ENCODE data around the gene HNRNPUL2. TPM values are rescaled to one million over a fixed set of nuclear protein-coding genes. Genes with fewer than 3 reads are reported as not detected.
"Not testable (repeated sequence)": the region's sequence is repeated elsewhere in the genome, so short reads cannot be mapped to it uniquely, and the experiment has no call there.

HNRNPUL2 gene
- polyA plus RNA-seq, 3 donors: 0.33 to 13.8 (median 0.88) TPM

DNA sequence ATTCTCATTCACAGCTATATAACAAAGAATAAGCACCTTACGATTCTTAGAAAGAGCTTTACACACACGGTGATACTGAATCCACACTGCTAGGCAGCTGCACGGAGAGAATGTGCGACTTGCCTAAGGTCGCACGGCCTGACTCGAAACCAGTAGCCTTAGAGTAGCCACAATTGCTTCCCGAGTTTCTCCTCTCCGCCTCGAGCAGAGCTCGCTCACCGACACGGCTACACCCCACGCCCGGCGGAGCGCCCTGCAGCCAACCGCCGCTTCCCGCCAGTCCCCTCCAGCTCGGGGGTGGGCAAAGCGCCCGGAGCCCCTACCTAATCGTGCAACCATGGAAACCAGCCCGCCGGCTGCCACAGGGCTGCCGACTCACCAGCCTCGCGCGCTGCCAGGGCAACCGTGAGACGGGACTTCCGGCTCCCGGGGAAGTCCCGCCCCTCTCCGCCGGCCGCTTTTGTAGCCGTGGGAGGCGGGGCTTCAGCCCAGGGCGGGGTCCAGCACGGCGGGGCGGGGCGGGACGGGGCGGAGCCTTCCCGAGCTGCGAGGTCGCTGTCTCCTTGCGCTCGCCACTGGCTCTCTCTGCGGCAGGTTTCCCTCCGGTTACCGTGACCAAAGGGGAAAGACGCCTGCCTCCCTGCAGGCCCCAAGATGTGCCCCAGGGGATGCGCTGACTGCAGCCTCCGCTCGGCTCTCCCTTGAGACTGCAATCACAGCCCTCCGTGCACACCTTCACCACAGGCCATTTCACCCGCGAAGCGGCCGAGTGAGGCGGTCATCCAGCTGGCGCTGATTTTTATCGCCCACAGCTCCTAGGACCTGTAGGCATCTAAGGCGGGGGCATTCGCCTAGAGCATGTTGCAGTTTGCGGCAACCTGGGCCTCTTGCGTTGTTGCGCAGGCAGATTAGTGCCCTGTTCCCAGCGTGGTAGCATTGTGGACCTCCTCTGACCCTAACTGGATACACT is 21.1 kb downstream of the HNRNPUL2 start:
- DNase-seq: peak; percentile 89 to 93 (median 91)
- Mint-ChIP-seq H3K9me3 (peaks cover 0 to 3% (median 0%) of the 10 kb centered on the region in 7 donors), H3K27me3 (ENCODE audit: low read depth in 3 of 3) (no peaks in the 10 kb centered on the region), H3K4me1 (peaks cover 57% of the 10 kb centered on the region), H3K4me3 (peak overlapping the region; percentile 89 to 92), H3K36me3 (peaks cover 12 to 22% of the 10 kb centered on the region in 2 donors), H3K27ac (peak overlapping the region; percentile 89 to 99 (median 94))
- intact Hi-C loops (cut with micrococcal nuclease): loop anchor here (5.0 to 10.0 kb wide), 2 partner anchors 54 to 111 kb away; partner anchors contain the start of genes TUT1 (in 2 of the 2) and INTS5 (in 1 of the 2)
- Histone ChIP-seq H3K4me2 (replicated peaks; ENCODE audit: extremely low read depth, low read length, poor library complexity, severe bottlenecking) (peak overlapping the region; percentile 93), H3K9ac (ENCODE audit: insufficient read depth, low read length, poor library complexity, severe bottlenecking) (peak overlapping the region; percentile 75), H2AFZ (ENCODE audit: insufficient read depth, low read depth, low read length, poor library complexity, severe bottlenecking) (peak overlapping the region; percentile 96), H3K4me1 (ENCODE audit: control insufficient read depth in 1 of 2, insufficient read depth in 2 of 2, low read length in 2 of 2) (peaks cover 67 to 85% of the 10 kb centered on the region in 2 donors), H3K9me3 (replicated peaks in 1 of 2; ENCODE audit: control insufficient read depth in 1 of 2, insufficient read depth in 1 of 2, low read length in 2 of 2) (no peaks in the 10 kb centered on the region), H4K20me1 (ENCODE audit: insufficient read depth, low read length) (no peaks in the 10 kb centered on the region), H3K27me3 (ENCODE audit: control insufficient read depth in 2 of 2, insufficient read depth in 2 of 2, low read length in 2 of 2) (no peaks in the 10 kb centered on the region), H3K79me2 (ENCODE audit: insufficient read depth, low read length) (peaks cover 10% of the 10 kb centered on the region), H3K4me3 (replicated peaks in 1 of 3; ENCODE audit: low read depth in 2 of 3, low read length in 3 of 3) (peak overlapping the region; percentile 70 to 91 (median 84)), H3K36me3 (replicated peaks in 1 of 2; ENCODE audit: control insufficient read depth in 1 of 2, insufficient read depth in 2 of 2, low read length in 2 of 2) (peaks cover 6 to 9% of the 10 kb centered on the region in 2 donors), H3K27ac (ENCODE audit: low read depth in 1 of 2, low read length in 2 of 2) (peak overlapping the region; percentile 78 to 85)
- WGBS (ENCODE audit: insufficient coverage): 7% methylated on average over 73 of the region's 73 CpGs
- TF ChIP-seq, protein P1, sequence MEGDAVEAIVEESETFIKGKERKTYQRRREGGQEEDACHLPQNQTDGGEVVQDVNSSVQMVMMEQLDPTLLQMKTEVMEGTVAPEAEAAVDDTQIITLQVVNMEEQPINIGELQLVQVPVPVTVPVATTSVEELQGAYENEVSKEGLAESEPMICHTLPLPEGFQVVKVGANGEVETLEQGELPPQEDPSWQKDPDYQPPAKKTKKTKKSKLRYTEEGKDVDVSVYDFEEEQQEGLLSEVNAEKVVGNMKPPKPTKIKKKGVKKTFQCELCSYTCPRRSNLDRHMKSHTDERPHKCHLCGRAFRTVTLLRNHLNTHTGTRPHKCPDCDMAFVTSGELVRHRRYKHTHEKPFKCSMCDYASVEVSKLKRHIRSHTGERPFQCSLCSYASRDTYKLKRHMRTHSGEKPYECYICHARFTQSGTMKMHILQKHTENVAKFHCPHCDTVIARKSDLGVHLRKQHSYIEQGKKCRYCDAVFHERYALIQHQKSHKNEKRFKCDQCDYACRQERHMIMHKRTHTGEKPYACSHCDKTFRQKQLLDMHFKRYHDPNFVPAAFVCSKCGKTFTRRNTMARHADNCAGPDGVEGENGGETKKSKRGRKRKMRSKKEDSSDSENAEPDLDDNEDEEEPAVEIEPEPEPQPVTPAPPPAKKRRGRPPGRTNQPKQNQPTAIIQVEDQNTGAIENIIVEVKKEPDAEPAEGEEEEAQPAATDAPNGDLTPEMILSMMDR (IDR thresholded peaks at IDR 0.05): no peak

DNA sequence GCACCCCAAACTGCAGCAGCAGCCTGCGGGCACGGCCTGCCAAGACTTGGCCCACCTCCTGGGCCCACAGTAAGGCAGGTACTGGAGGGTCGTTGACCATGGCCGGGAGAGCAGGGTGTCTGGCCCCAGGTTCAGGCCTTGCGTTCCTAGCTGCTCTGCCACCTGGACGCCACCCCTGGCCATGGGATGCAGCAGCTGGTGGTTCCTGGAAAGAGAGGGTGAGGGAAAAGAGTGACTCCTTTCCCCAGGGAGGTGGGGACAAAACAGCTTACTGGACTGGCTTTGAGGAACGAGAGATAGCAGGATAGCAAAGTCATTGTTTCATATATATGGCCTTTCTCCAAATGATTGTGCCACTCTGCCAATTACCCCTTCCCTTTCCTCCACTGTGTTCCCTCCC is 21.8 kb downstream of the HNRNPUL2 start:
- Histone ChIP-seq H2AFZ (ENCODE audit: insufficient read depth, low read depth, low read length, poor library complexity, severe bottlenecking) (peak overlapping the region; percentile 96), H3K27me3 (ENCODE audit: control insufficient read depth in 2 of 2, insufficient read depth in 2 of 2, low read length in 2 of 2) (no peaks in the 10 kb centered on the region), H4K20me1 (ENCODE audit: insufficient read depth, low read length) (no peaks in the 10 kb centered on the region), H3K9ac (ENCODE audit: insufficient read depth, low read length, poor library complexity, severe bottlenecking) (peak overlapping the region; percentile 75), H3K4me3 (replicated peaks in 1 of 3; ENCODE audit: low read depth in 2 of 3, low read length in 3 of 3) (peak overlapping the region; percentile 70 to 91 (median 84)), H3K36me3 (replicated peaks in 1 of 2; ENCODE audit: control insufficient read depth in 1 of 2, insufficient read depth in 2 of 2, low read length in 2 of 2) (peaks cover under 1 to 8% of the 10 kb centered on the region in 2 donors), H3K4me1 (ENCODE audit: control insufficient read depth in 1 of 2, insufficient read depth in 2 of 2, low read length in 2 of 2) (peaks cover 65 to 81% of the 10 kb centered on the region in 2 donors), H3K9me3 (replicated peaks in 1 of 2; ENCODE audit: control insufficient read depth in 1 of 2, insufficient read depth in 1 of 2, low read length in 2 of 2) (no peaks in the 10 kb centered on the region), H3K27ac (ENCODE audit: low read depth in 1 of 2, low read length in 2 of 2) (peak overlapping the region; percentile 78 to 85), H3K4me2 (replicated peaks; ENCODE audit: extremely low read depth, low read length, poor library complexity, severe bottlenecking) (peak overlapping the region; percentile 93), H3K79me2 (ENCODE audit: insufficient read depth, low read length) (peaks cover 10% of the 10 kb centered on the region)
- H3K27ac Mint-ChIP-seq: peak overlapping the region; percentile 89 to 99 (median 94)
- 84% methylated on average over 5 of the region's 7 CpGs for WGBS (ENCODE audit: insufficient coverage)
- TF ChIP-seq, protein P1 (IDR thresholded peaks at IDR 0.05): no peak
- intact Hi-C loops (cut with micrococcal nuclease): loop anchor here (5.0 to 10.0 kb wide), 2 partner anchors 53 to 111 kb away; partner anchors contain the start of genes TUT1 (in 2 of the 2) and INTS5 (in 1 of the 2)
- peak in 2 of 3 donors; percentile 44 to 48 for DNase-seq
- peaks cover 0 to 3% (median 0%) of the 10 kb centered on the region in 7 donors for H3K9me3 Mint-ChIP-seq
- peaks cover 13 to 21% of the 10 kb centered on the region in 2 donors for H3K36me3 Mint-ChIP-seq
- peak overlapping the region; percentile 89 to 92 for H3K4me3 Mint-ChIP-seq
- H3K4me1 Mint-ChIP-seq: peaks cover 57% of the 10 kb centered on the region
- H3K27me3 Mint-ChIP-seq (ENCODE audit: low read depth in 3 of 3): no peaks in the 10 kb centered on the region

DNA sequence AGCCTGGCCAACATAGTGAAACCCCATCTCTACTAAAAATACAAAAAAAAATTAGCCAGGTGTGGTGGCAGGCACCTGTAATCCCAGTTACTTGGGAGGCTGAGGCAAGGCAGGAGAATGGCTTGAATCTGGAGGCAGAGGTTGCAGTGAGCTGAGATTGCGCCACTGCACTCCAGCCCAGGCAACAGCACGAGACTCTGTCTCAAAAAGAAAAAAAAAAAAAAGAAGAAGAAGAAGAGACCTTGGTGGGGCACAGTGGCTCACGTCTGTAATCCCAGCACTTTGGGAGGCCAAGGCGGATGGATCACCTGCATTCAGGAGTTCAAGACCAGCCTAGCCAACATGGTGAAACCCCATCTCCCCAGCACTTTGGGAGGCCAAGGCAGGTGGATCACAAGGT is 23.3 kb downstream of the HNRNPUL2 start:
- not testable (repeated sequence) for H3K9me3 Mint-ChIP-seq; H3K9ac ChIP-seq (ENCODE audit: insufficient read depth, low read length, poor library complexity, severe bottlenecking); H3K9me3 ChIP-seq (replicated peaks in 1 of 2; ENCODE audit: control insufficient read depth in 1 of 2, insufficient read depth in 1 of 2, low read length in 2 of 2); H3K4me2 ChIP-seq (replicated peaks; ENCODE audit: extremely low read depth, low read length, poor library complexity, severe bottlenecking); H3K27me3 ChIP-seq (ENCODE audit: control insufficient read depth in 2 of 2, insufficient read depth in 2 of 2, low read length in 2 of 2); H2AFZ ChIP-seq (ENCODE audit: insufficient read depth, low read depth, low read length, poor library complexity, severe bottlenecking); H3K79me2 ChIP-seq (ENCODE audit: insufficient read depth, low read length); H4K20me1 ChIP-seq (ENCODE audit: insufficient read depth, low read length); H3K4me3 ChIP-seq (replicated peaks in 1 of 3; ENCODE audit: low read depth in 2 of 3, low read length in 3 of 3); H3K4me3 Mint-ChIP-seq; H3K27me3 Mint-ChIP-seq (ENCODE audit: low read depth in 3 of 3)
- intact Hi-C loops (cut with micrococcal nuclease): loop anchor here (10.0 kb wide), 1 partner anchor 109 kb away; the partner anchor contains the start of gene TUT1 (in 2 of the 2)
- Histone ChIP-seq H3K27ac (ENCODE audit: low read depth in 1 of 2, low read length in 2 of 2) (peak overlapping the region; percentile 45 to 64), H3K36me3 (replicated peaks in 1 of 2; ENCODE audit: control insufficient read depth in 1 of 2, insufficient read depth in 2 of 2, low read length in 2 of 2) (peaks cover 0 to 11% of the 10 kb centered on the region in 2 donors), H3K4me1 (ENCODE audit: control insufficient read depth in 1 of 2, insufficient read depth in 2 of 2, low read length in 2 of 2) (peaks cover 56 to 71% of the 10 kb centered on the region in 2 donors)
- DNase-seq: peak in 2 of 3 donors; percentile 47 to 67
- H3K4me1 Mint-ChIP-seq: peaks cover 51% of the 10 kb centered on the region
- H3K27ac Mint-ChIP-seq: peak overlapping the region; percentile 78 to 95 (median 85)
- peaks cover 15 to 22% of the 10 kb centered on the region in 2 donors for H3K36me3 Mint-ChIP-seq
- 60% methylated on average over 1 of the region's 4 CpGs for WGBS (ENCODE audit: insufficient coverage)
